ENCODE measurements around the gene ATP6V0A4.

DNA sequence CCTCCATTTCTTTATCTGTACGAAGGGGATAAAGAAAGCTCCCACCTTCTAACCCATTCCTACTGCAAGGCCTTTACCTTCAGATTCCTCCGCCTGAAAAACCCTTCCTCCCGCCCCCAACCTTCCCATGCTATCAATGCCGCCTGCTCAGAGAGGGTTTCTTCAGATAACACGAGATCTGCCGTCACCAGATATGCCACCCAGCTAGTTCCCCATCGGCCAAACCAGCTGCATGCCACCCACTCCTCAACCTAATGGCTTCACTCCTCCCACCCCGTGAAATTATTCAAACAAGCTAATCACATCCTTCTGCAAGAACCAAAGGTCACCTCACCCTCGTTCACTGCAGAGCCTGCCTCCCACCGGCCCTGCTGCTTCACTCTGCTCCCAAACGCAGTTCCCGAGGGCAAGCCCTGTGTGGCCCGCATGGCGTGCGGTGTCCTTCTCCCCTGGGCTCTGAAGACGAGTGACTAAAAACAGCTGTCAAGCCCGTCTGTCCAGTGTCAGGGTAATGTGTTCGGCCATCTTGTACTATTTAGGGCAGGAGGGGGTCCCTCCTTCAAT lies 47.0 kb downstream of the ATP6V0A4 start:
- TF ChIP-seq, protein P1, sequence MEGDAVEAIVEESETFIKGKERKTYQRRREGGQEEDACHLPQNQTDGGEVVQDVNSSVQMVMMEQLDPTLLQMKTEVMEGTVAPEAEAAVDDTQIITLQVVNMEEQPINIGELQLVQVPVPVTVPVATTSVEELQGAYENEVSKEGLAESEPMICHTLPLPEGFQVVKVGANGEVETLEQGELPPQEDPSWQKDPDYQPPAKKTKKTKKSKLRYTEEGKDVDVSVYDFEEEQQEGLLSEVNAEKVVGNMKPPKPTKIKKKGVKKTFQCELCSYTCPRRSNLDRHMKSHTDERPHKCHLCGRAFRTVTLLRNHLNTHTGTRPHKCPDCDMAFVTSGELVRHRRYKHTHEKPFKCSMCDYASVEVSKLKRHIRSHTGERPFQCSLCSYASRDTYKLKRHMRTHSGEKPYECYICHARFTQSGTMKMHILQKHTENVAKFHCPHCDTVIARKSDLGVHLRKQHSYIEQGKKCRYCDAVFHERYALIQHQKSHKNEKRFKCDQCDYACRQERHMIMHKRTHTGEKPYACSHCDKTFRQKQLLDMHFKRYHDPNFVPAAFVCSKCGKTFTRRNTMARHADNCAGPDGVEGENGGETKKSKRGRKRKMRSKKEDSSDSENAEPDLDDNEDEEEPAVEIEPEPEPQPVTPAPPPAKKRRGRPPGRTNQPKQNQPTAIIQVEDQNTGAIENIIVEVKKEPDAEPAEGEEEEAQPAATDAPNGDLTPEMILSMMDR (IDR thresholded peaks at IDR 0.05): no peak
- TF ChIP-seq POLR2A (IDR thresholded peaks at IDR 0.05): no peak
